Esophagus squamous epithelium (tissue), 4 donors: ENCODE measurements around the gene TTC23L.

Experiments used
- CTCF ChIP-seq, 6 experiments: fragments of 450-650 bp in 4 of 6; fragments of 200-600 bp in 2 of 6; sonication (generic) in 2 of 6; IDR thresholded peaks; one replicate each; pipeline ENCODE4 v1.5.1; 2016 to 2019; ENCODE audit warnings: antibody characterized with exemption in 6 of 6, mild to moderate bottlenecking in 4 of 6, moderate library complexity in 4 of 6
- POLR2A ChIP-seq, 4 donors: fragments of 450-650 bp; IDR thresholded peaks; one replicate each; pipeline ENCODE4 v1.6.1; 2017; ENCODE audit warnings: antibody characterized with exemption in 4 of 4, mild to moderate bottlenecking in 4 of 4, moderate library complexity in 3 of 4

- TF ChIP-seq CTCF (IDR thresholded peaks at IDR 0.05): no peak
- TF ChIP-seq POLR2A (IDR thresholded peaks at IDR 0.05): no peak
Measured at GRCh38 chr5:34842554-34842953, 3.6 kb downstream of the TTC23L start.
